ENCODE results near the gene DACH1. TPM values are rescaled to one million over a fixed set of nuclear protein-coding genes. Genes with fewer than 3 reads are reported as not detected.

DACH1 gene
- total and polyA plus RNA-seq, 2 of the 8 experiments (the other 6 are each of a cell fraction or from before 2014, with no cell fraction given): 0.12 to 0.67 TPM

GRCh38 chr13:71856548-71857043, 10.4 kb downstream of the DACH1 start:
- H3K27me3 ChIP-seq (replicated peaks in 1 of 4; ENCODE audit: control insufficient read depth in 3 of 4, extremely low read depth in 1 of 4, insufficient read depth in 3 of 4, low read length in 3 of 4): no peaks in the 10 kb centered on the region
- no peak overlapping the region for H3K18ac ChIP-seq (ENCODE audit: extremely low read depth, low read length)
- FAIRE-seq (no peak), DNase-seq (ENCODE audit: low read depth in 1 of 2, low spot score in 2 of 2) (no peak)
- H2BK120ac ChIP-seq (replicated peaks; ENCODE audit: low read depth, low read length): no peak overlapping the region
- WGBS, 2 experiments (ENCODE audit: extremely low coverage in 1 of 2, insufficient coverage in 1 of 2, insufficient read length in 1 of 2, insufficient replicate concordance in 2 of 2, low coverage in 1 of 2, low lambda C conversion rate in 2 of 2, missing lambda C conversion rate in 1 of 2): 95% methylated on average over 4 of the region's 4 CpGs; no CpG with 5 or more reads in 1 of the 2 experiments
- no peak overlapping the region for H2BK12ac ChIP-seq (ENCODE audit: low read depth, low read length)
- H3K36me3 ChIP-seq (ENCODE audit: control insufficient read depth in 2 of 4, insufficient read depth in 4 of 4, low read length in 3 of 4): no peaks in the 10 kb centered on the region
- H4K5ac ChIP-seq (ENCODE audit: insufficient read length, low read depth, low read length): no peak overlapping the region
- H4K20me1 ChIP-seq (replicated peaks in 1 of 2; ENCODE audit: control insufficient read depth in 1 of 2, insufficient read depth in 2 of 2, low read length in 2 of 2): no peaks in the 10 kb centered on the region
- H2AFZ ChIP-seq (ENCODE audit: low read length): no peak overlapping the region
- H3K79me1 ChIP-seq (ENCODE audit: low read depth, low read length): no peaks in the 10 kb centered on the region
- H2AK5ac ChIP-seq (ENCODE audit: low read depth, low read length): no peak overlapping the region
- H3K4ac ChIP-seq (replicated peaks; ENCODE audit: insufficient read length, low read depth, low read length): no peak overlapping the region
- H3K23me2 ChIP-seq (ENCODE audit: low read depth, low read length): no peaks in the 10 kb centered on the region
- no peak overlapping the region for H3K4me3 ChIP-seq (ENCODE audit: extremely low read depth in 1 of 4, insufficient read depth in 2 of 4, low read depth in 3 of 4, low read length in 4 of 4)
- H3K9ac ChIP-seq (replicated peaks in 1 of 4; ENCODE audit: extremely low read depth in 1 of 4, low read depth in 3 of 4, low read length in 3 of 4): no peak overlapping the region
- no peaks in the 10 kb centered on the region for H3K4me1 ChIP-seq (replicated peaks in 1 of 4; ENCODE audit: control insufficient read depth in 3 of 4, insufficient read depth in 4 of 4, low read length in 3 of 4)
- H3K23ac ChIP-seq (ENCODE audit: insufficient read length): no peak overlapping the region
- no peak overlapping the region for H2BK5ac ChIP-seq (ENCODE audit: low read depth, low read length)
- no peak overlapping the region for H3K4me2 ChIP-seq (ENCODE audit: insufficient read depth in 1 of 2, low read depth in 2 of 2, low read length in 2 of 2)
- H3K14ac ChIP-seq (ENCODE audit: insufficient read length): no peak overlapping the region
- H2BK20ac ChIP-seq (ENCODE audit: low read length): no peak overlapping the region
- H3K27ac ChIP-seq (ENCODE audit: low read depth, low read length): no peak overlapping the region
- no peak overlapping the region for H2BK15ac ChIP-seq (ENCODE audit: low read length)
- no peak overlapping the region for H4K8ac ChIP-seq (ENCODE audit: extremely low read depth, insufficient read depth, low read length)
- H3K56ac ChIP-seq (replicated peaks; ENCODE audit: insufficient read length, low read depth, low read length): no peak overlapping the region
- H3K79me2 ChIP-seq (ENCODE audit: control insufficient read depth in 1 of 2, insufficient read depth in 2 of 2, low read length in 2 of 2): no peaks in the 10 kb centered on the region
- ChIA-PET CTCF (ENCODE audit: partially characterized antibody) (no interaction called here), POLR2A (ENCODE audit: partially characterized antibody) (no interaction called here)
- H4K91ac ChIP-seq (replicated peaks; ENCODE audit: insufficient read length, low read length): no peak overlapping the region
- H3K9me3 ChIP-seq (ENCODE audit: insufficient read depth in 2 of 2, low read depth in 1 of 2, low read length in 1 of 2): no peaks in the 10 kb centered on the region
- TF ChIP-seq KDM4A (IDR thresholded peaks at IDR 0.05; ENCODE audit: low read depth, low read length, severe bottlenecking): no peak
- TF ChIP-seq SIRT6 (IDR thresholded peaks at IDR 0.05; ENCODE audit: low read length): no peak
- TF ChIP-seq, protein P1, sequence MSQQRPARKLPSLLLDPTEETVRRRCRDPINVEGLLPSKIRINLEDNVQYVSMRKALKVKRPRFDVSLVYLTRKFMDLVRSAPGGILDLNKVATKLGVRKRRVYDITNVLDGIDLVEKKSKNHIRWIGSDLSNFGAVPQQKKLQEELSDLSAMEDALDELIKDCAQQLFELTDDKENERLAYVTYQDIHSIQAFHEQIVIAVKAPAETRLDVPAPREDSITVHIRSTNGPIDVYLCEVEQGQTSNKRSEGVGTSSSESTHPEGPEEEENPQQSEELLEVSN (IDR thresholded peaks at IDR 0.05): no peak
- TF ChIP-seq TBP (IDR thresholded peaks at IDR 0.05; ENCODE audit: low read depth, low read length): no peak
- TF ChIP-seq ASH2L (IDR thresholded peaks at IDR 0.05; ENCODE audit: low read length): no peak
- TF ChIP-seq PHF8 (conservative IDR thresholded peaks at IDR 0.05; ENCODE audit: low read depth, low read length): no peak

All from H1 (cell line).